Head of caudate nucleus (tissue), 42 donors: ENCODE results near the gene MEN1.

Source experiments
- DNase-seq, 42 donors: peaks; one replicate each; pipeline versions ENCODE4 v3.0.0 to v3.0.0-alpha.2; 2020 to 2021; ENCODE audit warnings: mixed read lengths in 7 of 42
- intact Hi-C: fragments of 100-400 bp; cut with DNase I; formaldehyde crosslinking; loops from one replicate; pipeline ENCODE4 v1.15.0; 2022

MEN1 gene

DNA sequence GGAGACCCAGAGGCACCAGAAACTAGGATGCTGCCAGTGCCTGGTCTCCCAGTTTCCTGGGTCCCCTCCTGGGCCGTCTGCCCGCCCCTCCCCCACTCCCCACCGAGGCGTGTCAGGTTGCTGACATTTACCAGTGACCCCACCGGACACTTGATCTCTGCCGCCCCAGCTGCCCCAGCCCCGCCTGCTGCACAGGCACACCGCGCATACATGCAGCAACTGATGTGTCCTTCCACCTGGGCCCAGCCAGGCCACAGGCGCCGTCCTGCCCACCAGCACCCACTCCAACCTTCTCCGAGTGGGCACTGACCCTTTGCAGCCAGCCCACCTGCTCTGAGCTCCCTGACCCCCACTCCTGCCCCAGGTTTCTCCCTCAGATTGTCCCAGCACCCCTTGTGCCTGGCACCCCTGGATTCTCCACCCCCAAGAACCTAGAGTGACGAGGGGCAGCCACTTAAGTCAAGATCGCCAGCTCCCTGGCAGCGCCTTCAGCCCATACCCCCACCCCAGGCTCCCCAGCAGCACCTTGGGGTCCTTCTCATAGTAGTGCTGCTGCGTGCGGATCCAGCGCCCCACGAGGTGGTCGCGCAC lies 51.1 kb downstream of the MEN1 start:
- DNase-seq: peak in 6 of 42 donors; percentile 1 to 28 (median 17)
- intact Hi-C loops: no loop called here

DNA sequence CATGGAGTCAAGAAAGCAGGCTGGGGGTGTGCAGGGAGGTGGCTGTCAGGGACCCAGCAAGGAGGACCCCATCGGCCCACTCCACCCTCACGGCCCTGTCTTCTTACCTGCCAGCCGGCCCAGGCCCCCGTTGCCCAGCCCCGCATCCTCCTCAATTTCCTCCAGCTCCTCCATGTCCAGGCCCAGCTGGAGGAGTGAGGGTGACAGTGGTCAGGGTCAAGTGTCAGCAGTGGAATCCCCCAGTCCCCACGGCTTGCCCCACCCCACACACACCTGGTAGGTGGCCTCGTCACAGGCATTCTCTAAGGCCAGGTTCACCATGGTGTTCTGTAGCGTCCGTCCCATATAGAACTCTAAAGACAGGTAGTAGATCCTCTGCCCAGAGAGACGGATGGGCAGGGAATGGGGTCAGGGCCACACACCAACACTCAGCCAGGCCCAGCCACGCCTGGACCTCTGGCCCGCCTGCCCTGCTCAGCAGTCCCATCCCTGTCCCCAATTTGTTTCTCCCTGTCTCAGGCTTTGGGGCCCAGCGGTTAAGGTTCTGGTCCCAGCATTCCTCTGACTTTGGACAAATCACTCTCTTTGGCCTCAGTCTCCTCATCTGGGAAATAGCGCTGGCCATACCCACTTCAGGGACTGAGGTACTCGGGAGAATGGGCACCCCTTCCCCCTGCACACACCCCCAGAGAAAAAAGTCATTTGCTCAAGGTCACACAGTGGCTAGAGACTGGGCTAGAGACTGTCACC lies 51.8 kb downstream of the MEN1 start:
- intact Hi-C loops: no loop called here
- peak in 6 of 42 donors; percentile 1 to 35 (median 24) for DNase-seq

DNA sequence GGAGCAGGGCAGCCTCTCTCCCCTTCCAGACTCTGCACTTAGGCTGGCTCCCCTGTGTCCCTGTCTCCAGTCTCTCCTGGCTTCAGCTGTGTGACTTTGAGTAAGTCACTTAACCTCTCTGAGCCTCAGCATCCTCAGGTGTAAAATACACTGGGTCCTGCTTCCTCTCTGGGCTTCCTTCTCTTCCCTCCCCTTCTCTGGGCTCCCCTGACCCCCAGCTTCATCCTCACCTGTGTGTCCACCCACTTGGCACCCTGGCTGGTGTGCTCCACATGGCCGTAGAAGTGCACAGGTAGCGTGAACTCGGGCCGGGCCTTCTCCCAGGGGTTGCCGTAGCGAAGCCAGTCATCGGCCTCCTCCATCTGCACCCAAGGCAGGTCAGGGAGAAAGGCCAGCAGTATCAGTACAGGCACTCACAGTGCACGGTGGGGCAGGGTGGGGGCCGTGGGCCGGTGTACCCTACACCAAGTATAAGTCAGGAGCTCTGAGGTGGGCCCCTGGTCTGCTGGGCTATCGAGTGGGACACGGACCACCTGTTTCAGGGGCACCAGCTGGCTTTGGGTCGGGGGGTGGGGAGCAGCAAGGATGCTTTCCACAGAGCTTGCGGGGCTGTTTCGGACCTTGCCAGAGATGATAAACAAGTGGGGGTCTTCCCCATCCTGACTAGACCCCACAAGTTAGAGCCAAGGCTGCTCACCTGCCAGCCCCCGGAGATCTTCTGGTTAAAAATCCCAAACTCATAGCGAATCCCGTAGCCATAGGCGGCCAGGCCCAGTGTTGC lies 52.6 kb downstream of the MEN1 start:
- DNase-seq: peak in 6 of 42 donors; percentile 1 to 37 (median 22)
- intact Hi-C loops: no loop called here

DNA sequence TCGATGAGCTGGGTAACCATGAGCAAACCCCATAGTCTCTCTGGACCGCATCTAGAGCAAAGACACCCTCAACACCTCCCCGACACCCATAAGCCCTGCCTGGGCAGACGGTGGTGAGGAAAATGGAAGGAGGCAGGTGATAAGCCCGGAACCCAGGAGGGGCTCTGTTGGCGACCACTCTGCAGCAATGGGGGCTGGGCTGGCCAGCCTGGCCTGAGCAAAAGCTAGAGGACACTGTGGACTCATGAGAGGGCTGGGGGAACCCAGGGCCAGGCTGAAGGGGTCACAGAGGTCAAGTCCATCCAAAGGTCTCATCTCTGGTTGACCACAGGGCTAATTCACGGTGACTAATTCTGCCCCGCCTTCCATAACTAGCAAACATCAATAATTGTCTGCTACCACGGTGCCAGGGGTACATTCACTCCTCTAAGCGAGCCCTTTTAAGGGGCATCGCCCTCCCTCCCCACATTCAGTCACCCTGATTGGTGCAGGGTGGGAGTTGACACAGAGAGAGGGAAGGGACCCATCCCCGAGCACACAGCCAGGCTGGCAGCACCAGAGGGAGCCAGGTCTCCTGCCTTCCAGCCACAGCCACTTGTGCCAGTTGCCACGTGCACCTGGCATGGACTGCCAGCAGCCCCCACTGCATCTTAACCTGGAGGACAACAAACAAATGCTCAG lies 54.5 kb downstream of the MEN1 start:
- peak in 6 of 42 donors; percentile 0 to 28 (median 6) for DNase-seq
- intact Hi-C loops: no loop called here

DNA sequence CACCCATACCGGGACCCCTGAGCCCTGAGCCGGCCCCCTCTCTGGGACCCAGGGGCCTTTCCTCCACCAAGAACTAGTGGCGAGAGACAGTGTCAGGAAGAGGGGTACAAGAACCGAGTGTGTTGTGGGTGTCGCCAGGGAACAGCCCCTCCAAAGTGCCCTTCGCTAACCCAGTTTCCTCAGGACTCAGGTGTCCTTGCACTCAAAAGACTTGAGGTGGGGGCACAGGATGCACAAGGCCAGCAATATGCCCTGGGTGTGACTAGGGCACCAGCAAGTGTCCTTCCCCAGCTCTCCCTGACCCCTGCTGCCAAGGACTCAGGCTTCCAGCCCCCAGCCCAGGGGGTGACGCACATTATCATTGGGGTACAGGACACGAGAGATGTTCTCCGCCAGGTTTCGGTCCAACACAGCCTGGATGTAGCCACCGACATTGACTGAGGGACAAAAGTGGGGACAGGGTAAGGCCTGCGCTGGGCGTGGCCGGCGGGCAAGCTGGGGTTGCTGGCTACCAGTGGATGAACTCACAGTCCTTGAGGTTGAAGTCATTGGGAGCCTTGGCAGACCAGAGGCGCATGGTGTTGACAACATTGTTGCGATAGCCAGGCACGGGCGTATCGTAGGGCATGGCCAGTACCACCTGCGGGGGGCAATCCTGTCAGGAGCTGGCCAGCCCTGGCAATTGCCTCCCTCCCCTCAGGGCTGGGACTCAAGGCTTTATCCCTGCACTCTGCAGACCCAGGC lies 55.3 kb downstream of the MEN1 start:
- peak in 4 of 42 donors; percentile 0 to 34 (median 22) for DNase-seq
- intact Hi-C loops: no loop called here

DNA sequence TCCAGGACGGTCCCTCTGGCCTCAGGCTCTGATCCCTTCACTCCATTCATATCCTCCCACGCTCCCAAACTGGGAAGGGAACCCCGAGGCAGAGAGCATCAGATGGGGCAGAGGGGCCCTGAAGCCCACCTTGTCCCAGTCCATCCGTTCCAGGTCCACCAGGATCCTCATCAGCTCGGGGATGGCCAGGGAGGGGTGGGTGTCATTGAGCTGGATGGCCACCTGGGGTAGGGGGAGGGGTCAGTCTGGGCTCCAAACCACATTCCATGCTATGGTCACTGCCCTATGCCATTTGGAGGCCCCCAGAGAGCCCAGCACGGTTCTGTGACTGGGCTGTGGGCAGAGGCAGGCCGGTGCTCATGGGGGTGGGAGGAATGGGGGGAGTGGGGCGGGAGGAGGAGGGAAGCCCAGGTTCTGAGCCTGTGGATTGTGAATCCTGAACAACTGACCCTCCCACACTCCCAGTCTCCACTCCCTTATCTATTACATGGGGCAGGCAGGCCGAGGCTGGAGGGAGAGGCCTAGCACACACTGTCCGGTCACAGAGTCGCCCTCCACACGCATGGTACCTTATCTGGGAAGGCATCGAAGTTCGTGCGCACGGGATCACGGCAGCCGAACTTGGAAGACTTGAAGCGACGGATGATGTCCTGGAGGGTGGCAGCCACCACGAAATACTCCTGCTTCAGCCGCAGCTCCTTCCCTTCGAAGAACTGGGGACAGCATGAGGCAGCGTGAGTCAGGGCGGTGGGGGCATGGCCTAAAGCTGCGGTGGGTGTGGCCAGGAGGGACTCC lies 56.0 kb downstream of the MEN1 start:
- peak in 1 of 42 donors; percentile 0 for DNase-seq
- intact Hi-C loops: no loop called here
